Calu3 (cell line): ENCODE data around the gene MRPL24. TPM values are rescaled to one million over a fixed set of nuclear protein-coding genes. Genes with fewer than 3 reads are reported as not detected.
A peak's percentile ranks its signal among the peaks of the same experiment; 100 is the strongest.

Experiments used
- BruUV-seq: library from RNA; stranded (reverse); fragments of 400-500 nt; replicated peaks from 2 replicates; lab custom pipeline; 2021; lab: Mats Ljungman, UMichigan
- CTCF ChIA-PET: fragments of 300-600 bp; sonication (Branson Sonifier 250); formaldehyde crosslinking; loops from one replicate; lab custom pipeline; 2022; ENCODE audit warnings: antibody characterized with exemption; lab: Charles Lee
- DNase-seq: peaks from one replicate; pipeline ENCODE4 v3.0.0; 2022
- H3K27ac Mint-ChIP-seq: one replicate; pipeline ENCODE4 v1.8.0; 2022; ENCODE audit warnings: mixed read lengths; ENCODE audit not compliant: unreplicated experiment
- H3K27me3 Mint-ChIP-seq: one replicate; pipeline ENCODE4 v1.8.0; 2022; ENCODE audit warnings: mixed read lengths; ENCODE audit not compliant: unreplicated experiment
- H3K36me3 Mint-ChIP-seq: one replicate; pipeline ENCODE4 v1.8.0; 2022; ENCODE audit warnings: mild to moderate bottlenecking, moderate library complexity, mixed read lengths; ENCODE audit not compliant: insufficient read depth, unreplicated experiment
- H3K4me1 Mint-ChIP-seq: one replicate; pipeline ENCODE4 v1.8.0; 2022; ENCODE audit warnings: mild to moderate bottlenecking, low read depth, mixed read lengths; ENCODE audit not compliant: unreplicated experiment
- H3K4me3 Mint-ChIP-seq: one replicate; pipeline ENCODE4 v1.8.0; 2022; ENCODE audit warnings: mild to moderate bottlenecking, low read depth, moderate library complexity, mixed read lengths; ENCODE audit not compliant: unreplicated experiment
- H3K9me3 Mint-ChIP-seq: one replicate; pipeline ENCODE4 v1.8.0; 2022; ENCODE audit warnings: low read depth, mixed read lengths; ENCODE audit not compliant: unreplicated experiment
- CTCF ChIP-seq: fragments of 200-600 bp; IDR thresholded peaks from one replicate; pipeline ENCODE4 v1.8.0; 2022; ENCODE audit warnings: antibody characterized with exemption; ENCODE audit not compliant: unreplicated experiment
- intact Hi-C: fragments of 100-400 bp; cut with micrococcal nuclease; formaldehyde crosslinking; loops from one replicate; pipeline ENCODE4 v1.10.0; 2022; ENCODE audit not compliant: unreplicated experiment
- total RNA-seq: library from RNA; stranded (reverse); gene quantifications from 2 replicates; pipeline ENCODE4 v1.2.3, GENCODE V29; 2022

The MRPL24 gene
- total RNA-seq, 1 experiment from 2014 or later: 138 TPM

GRCh38 chr1:156738916-156739315 is 2.0 kb downstream of the MRPL24 start:
- Mint-ChIP-seq H3K9me3 (no peaks in the 10 kb centered on the region), H3K27ac (peak overlapping the region; percentile 43)
- no TSS peak for BruUV-seq

DNA sequence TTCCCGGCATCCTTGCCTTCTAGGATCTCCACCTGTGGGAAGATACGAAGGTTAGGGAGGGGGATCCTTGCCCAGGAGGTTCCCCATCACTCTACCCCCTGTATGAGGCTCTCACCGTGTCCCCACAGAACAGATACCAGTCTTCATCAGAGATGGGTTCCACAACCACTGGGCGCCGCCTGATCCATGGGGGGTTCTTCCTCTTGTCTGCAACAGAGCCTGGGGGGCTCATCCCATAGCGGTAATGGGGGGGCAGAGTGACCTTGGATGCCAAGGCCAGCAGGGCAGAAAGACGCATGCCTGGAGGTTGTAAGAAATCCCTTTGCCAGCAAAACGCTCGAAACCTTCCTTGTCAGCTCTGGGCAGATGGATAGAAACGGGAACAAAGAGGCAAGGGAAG is 2.5 kb downstream of the MRPL24 start:
- no peak for TF ChIP-seq CTCF
- H3K4me1 Mint-ChIP-seq: peaks cover 27% of the 10 kb centered on the region
- no TSS peak for BruUV-seq
- H3K27me3 Mint-ChIP-seq: no peaks in the 10 kb centered on the region
- peaks cover 78% of the 10 kb centered on the region for H3K36me3 Mint-ChIP-seq
- no peak overlapping the region for H3K4me3 Mint-ChIP-seq
- CTCF ChIA-PET: interaction anchor here (0.9 kb wide), 1 partner anchor 35 kb away, joined by 3 read pairs; no protein-coding TSS in a partner anchor
- H3K9me3 Mint-ChIP-seq: no peaks in the 10 kb centered on the region
- peak overlapping the region; percentile 43 for H3K27ac Mint-ChIP-seq
- no peak for DNase-seq
- intact Hi-C loops: no loop called here

More at GRCh38 chr1:156738916-156739315, 2.0 kb downstream of the MRPL24 start:
- Mint-ChIP-seq H3K4me3 (peak overlapping the region; percentile 14), H3K27me3 (no peaks in the 10 kb centered on the region), H3K36me3 (peaks cover 78% of the 10 kb centered on the region), H3K4me1 (peaks cover 32% of the 10 kb centered on the region)
- CTCF ChIA-PET: interaction anchor here (0.9 kb wide), 1 partner anchor 34 kb away, joined by 3 read pairs; no protein-coding TSS in a partner anchor
- no peak for TF ChIP-seq CTCF
- no peak for DNase-seq
- intact Hi-C loops: no loop called here

DNA sequence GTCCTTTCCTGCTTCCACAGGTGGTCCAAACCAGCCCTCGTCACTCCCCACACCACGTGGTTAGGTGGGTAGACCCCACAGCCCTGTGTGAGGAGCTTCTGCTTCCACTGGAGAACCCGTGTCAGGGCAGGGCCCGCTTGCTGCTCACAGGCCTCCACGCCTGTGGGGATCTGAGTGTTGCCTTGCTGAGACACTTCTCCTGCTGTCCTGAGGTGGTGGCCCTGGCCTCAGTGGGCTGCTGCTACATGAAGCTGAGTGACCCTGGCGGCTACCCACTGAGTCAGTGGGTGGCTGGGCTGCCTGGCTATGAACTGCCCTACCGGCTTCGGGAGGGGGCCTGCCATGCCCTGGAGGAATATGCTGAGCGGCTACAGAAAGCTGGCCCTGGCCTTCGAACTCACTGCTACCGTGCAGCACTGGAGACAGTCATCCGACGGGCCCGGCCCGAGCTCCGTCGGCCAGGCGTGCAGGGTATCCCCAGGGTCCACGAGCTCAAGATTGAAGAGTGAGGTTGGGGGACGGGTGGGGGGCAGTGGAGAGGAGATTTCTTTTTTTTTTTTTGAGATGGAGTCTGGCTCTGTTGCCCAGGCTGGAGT is 6.8 kb downstream of the MRPL24 start:
- no TSS peak for BruUV-seq
- CTCF ChIA-PET: interaction anchor here (0.6 to 0.8 kb wide), 3 partner anchors 8 to 558 kb away, joined by 4 to 8 read pairs (median 5); no protein-coding TSS in a partner anchor
- Mint-ChIP-seq H3K9me3 (no peaks in the 10 kb centered on the region), H3K27me3 (no peaks in the 10 kb centered on the region), H3K4me3 (no peak overlapping the region), H3K36me3 (peaks cover 52% of the 10 kb centered on the region), H3K4me1 (peaks cover 18% of the 10 kb centered on the region), H3K27ac (no peak overlapping the region)
- no peak for DNase-seq
- intact Hi-C loops: no loop called here
- no peak for TF ChIP-seq CTCF

- H3K27ac Mint-ChIP-seq: no peak within 1 kb of the TSS
- DNase-seq: peak; percentile 97
- CTCF ChIA-PET: interaction anchor here (0.6 to 5.1 kb wide), 18 partner anchors 10 to 954 kb away, joined by 3 to 199 read pairs (median 5); partner anchors contain the start of genes HDGF, INSRR, MRPL24 and NTRK1
- H3K4me3 Mint-ChIP-seq: no peak within 1 kb of the TSS
- TF ChIP-seq CTCF: no peak
- H3K9me3 Mint-ChIP-seq: no peaks in the 10 kb centered on the region
- intact Hi-C loops: loop anchor here (2.0 to 5.0 kb wide), 2 partner anchors 20 to 38 kb away; partner anchors contain the start of gene PRCC
- H3K4me1 Mint-ChIP-seq: peaks cover 21% of the 10 kb centered on the region
- peaks cover 13% of the 10 kb centered on the region for H3K36me3 Mint-ChIP-seq
- no peaks in the 10 kb centered on the region for H3K27me3 Mint-ChIP-seq
- no TSS peak for BruUV-seq
Measured at GRCh38 chr1:156728599-156729462, 12.1 kb downstream of the MRPL24 start, which contains the start of gene ISG20L2. Gene ISG20L2 (minus strand): TSS chr1:156728766. CDS start chr1:156727652, 1,114 bp downstream.
